Small intestine (tissue), 7 donors: Measurements from ENCODE around the gene YWHAG. TPM values are rescaled to one million over a fixed set of nuclear protein-coding genes. Genes with fewer than 3 reads are reported as not detected.
"Not testable (repeated sequence)": the region's sequence is repeated elsewhere in the genome, so short reads cannot be mapped to it uniquely, and the experiment has no call there.

Source experiments
- DNase-seq, 2 donors: peaks; one replicate each; pipeline versions ENCODE4 v3.0.0 to v3.0.0-alpha.2; 2013
- FAIRE-seq: peaks from 2 replicates; lab custom pipeline; 2012; peaks lifted over from hg19 to GRCh38; lab: Jason Lieb, UNC
- H3K27ac ChIP-seq, 3 donors: one replicate each; pipeline ENCODE4 v1.5.1; 2013; ENCODE audit warnings: low read length in 2 of 3, mild to moderate bottlenecking in 2 of 3, control low read depth in 1 of 3, inconsistent platforms in 1 of 3, low read depth in 1 of 3, moderate library complexity in 1 of 3
- H3K27me3 ChIP-seq, 3 donors: one replicate each; pipeline ENCODE4 v1.6.1; 2013; ENCODE audit warnings: low read length in 3 of 3, inconsistent platforms in 1 of 3; ENCODE audit not compliant: control insufficient read depth in 3 of 3, insufficient read depth in 3 of 3
- H3K36me3 ChIP-seq, 3 donors: one replicate each; pipeline ENCODE4 v1.6.1; 2013; ENCODE audit warnings: low read length in 3 of 3, inconsistent platforms in 1 of 3, low read depth in 1 of 3, mild to moderate bottlenecking in 1 of 3, moderate library complexity in 1 of 3; ENCODE audit not compliant: control insufficient read depth in 3 of 3, insufficient read depth in 2 of 3
- H3K4me1 ChIP-seq, 3 donors: one replicate each; pipeline ENCODE4 v1.6.1; 2013; ENCODE audit warnings: low read length in 2 of 3, inconsistent platforms in 1 of 3, low read depth in 1 of 3, mild to moderate bottlenecking in 1 of 3, moderate library complexity in 1 of 3; ENCODE audit not compliant: control insufficient read depth in 3 of 3, insufficient read depth in 2 of 3
- H3K4me3 ChIP-seq, 3 donors: one replicate each; pipeline ENCODE4 v1.5.1; 2013; ENCODE audit warnings: low read length in 3 of 3, control low read depth in 1 of 3, inconsistent platforms in 1 of 3, low read depth in 1 of 3, mild to moderate bottlenecking in 1 of 3, moderate library complexity in 1 of 3
- H3K9me3 ChIP-seq, 2 donors: one replicate each; pipeline ENCODE4 v1.6.1; 2013; ENCODE audit warnings: low read depth in 1 of 2, low read length in 1 of 2; ENCODE audit not compliant: control insufficient read depth in 2 of 2, insufficient read depth in 1 of 2
- WGBS, 3 donors: extraction: QIAGEN DNeasy Blood & Tissue Kit; methylation state at CpG; one replicate each; pipeline ENCODE4 v1.1.7; 2013; 5-methylcytosine and 5-hydroxymethylcytosine counted together
- polyA plus RNA-seq, 4 donors: library from polyadenylated mRNA; stranded (reverse) in 3 of 4; unstranded in 1 of 4; fragments of 200-250 nt in 3 of 4; fragments of 120-200 nt in 1 of 4; gene quantifications; one replicate each; pipeline versions ENCODE4 v1.2.1 to v1.2.3, GENCODE V29; 2013
- donor health status: healthy with polysubstance abuse.
- donor health status: control.
- donor health status: control.
- donor health status: Bipolar disorder and iron deficiency.
- donor health status: healthy.

YWHAG gene
- polyA plus RNA-seq, 4 donors = 47.4 to 80.1 (median 54.5) TPM

DNA sequence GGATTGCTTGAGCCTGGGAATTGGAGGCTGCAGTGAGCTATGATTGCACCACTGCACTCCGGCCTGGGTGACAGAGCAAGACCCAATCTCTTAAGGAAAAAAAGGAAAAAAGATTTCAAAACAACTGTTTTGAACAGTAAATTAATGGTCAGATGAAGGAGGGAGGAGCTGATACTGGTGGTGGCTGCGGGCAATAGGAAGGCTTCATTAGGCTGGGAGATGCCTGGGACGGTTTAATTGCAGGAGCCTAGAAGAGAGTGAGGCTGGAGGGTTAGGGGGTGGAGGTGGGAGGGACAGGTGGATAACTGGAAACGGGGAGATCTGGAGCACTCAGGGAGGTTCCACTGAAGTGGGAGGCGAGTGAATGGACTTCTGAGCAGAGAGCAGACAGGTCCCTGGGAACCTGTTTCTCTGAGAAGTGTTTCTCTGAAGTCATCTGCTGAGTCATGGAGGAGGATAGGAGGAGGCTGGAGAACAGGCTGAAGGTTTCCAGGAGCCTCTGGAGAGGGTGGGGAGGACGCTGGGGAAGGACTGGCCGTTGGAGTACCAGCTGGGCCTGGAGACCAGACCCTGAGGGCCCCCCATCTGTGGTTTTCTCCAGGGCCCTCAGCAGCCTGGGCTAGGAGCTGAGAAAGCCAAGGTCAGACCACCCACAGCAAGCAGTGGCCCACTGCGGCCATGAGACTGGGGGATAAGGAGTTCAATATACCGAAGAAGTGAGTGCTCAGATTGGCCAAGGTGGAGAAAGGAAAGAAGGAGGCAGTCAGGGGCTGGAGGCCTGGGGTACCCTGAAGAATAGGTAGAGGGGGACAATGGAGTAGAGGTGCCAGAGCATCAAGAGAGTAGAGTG, 14.4 kb upstream of the YWHAG start:
- 62 to 80% (median 77%) methylated on average over 9 of the region's 9 CpGs for WGBS, 3 donors
- Histone ChIP-seq H3K36me3 (no peaks in the 10 kb centered on the region), H3K27me3 (no peaks in the 10 kb centered on the region), H3K27ac (no peak overlapping the region), H3K4me3 (no peak overlapping the region), H3K9me3 (no peaks in the 10 kb centered on the region), H3K4me1 (no peaks in the 10 kb centered on the region)
- DNase-seq (peak in 1 of 2 donors; percentile 25), FAIRE-seq (no peak)

DNA sequence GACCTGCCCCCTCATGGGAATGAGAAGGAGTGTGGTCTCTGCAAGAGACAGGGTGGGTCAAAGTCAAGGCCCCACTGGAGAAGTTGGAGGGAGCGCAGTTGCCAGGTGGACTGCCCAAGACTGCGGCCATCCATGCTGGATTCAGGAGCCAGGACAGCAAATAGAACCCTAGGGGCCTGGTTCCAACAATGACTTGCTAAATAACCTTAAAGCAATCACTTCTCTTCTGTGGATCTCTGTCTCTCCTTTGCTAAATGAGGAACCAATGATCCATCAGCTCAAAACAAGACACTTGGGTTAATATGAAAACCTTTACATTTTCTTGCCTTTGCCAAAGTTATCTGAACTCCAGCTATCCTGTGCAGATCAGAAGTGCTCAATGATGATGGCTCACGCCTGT, 12.6 kb upstream of the YWHAG start:
- no peak for FAIRE-seq
- 93 to 100% (median 100%) methylated on average over 3 of the region's 3 CpGs for WGBS, 3 donors
- no peak overlapping the region for H3K27ac ChIP-seq
- no peak overlapping the region for H3K4me3 ChIP-seq
- H3K27me3 ChIP-seq = no peaks in the 10 kb centered on the region
- H3K4me1 ChIP-seq = no peaks in the 10 kb centered on the region
- DNase-seq = no peak
- no peaks in the 10 kb centered on the region for H3K9me3 ChIP-seq
- no peaks in the 10 kb centered on the region for H3K36me3 ChIP-seq

DNA sequence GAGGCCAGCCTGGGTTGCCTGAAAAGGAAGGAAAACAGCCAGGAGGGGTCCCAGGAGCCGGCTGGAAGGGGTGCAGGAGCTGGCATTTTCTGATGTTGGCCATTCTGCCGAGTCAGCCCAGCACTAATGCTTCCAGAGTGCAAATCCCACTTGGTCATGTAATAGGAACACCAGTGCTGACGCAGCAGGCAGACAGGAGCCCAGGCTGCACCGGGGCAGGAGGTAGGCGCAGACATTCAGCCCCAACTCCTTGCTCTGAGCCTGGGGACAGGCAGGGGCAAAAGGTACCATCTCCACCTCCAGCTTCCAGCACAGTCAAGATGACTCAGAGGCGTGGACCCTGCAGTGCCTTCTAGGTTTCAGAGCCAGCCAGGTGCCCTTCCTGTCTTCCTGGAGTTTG, 10.2 kb upstream of the YWHAG start:
- Histone ChIP-seq H3K4me3 (no peak overlapping the region), H3K27ac (no peak overlapping the region), H3K36me3 (peaks cover 0 to 2% (median 0%) of the 10 kb centered on the region in 3 donors), H3K27me3 (no peaks in the 10 kb centered on the region), H3K9me3 (no peaks in the 10 kb centered on the region), H3K4me1 (peaks cover 0 to 8% (median 0%) of the 10 kb centered on the region in 3 donors)
- 69 to 84% (median 70%) methylated on average over 6 of the region's 6 CpGs for WGBS, 3 donors
- no peak for DNase-seq
- FAIRE-seq = no peak

DNA sequence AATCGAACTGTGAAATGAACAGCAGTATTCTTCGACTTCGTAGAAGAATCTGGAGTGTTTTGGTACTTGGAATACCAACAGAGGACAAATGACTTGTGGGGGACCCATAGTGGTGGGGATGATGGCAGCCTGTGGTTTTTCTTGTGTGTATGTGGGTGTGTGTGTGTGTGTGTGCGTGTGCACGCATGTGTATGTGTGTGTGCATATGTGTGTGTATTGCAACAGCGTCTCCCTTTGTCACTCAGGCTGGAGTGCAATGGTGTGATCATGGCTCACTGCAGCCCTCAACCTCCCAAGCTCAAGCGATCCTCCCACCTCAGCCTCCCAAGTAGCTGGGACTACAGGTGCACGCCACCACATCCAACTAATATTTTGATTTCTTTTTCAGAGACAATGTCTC, 9.4 kb upstream of the YWHAG start:
- Histone ChIP-seq H3K4me3 (no peak overlapping the region), H3K36me3 (peaks cover 0 to 2% (median 0%) of the 10 kb centered on the region in 3 donors), H3K9me3 (no peaks in the 10 kb centered on the region), H3K27me3 (no peaks in the 10 kb centered on the region), H3K27ac (no peak overlapping the region), H3K4me1 (peaks cover 0 to 8% (median 0%) of the 10 kb centered on the region in 3 donors)
- FAIRE-seq = no peak
- 88 to 93% (median 91%) methylated on average over 8 of the region's 8 CpGs for WGBS, 3 donors
- DNase-seq = no peak

DNA sequence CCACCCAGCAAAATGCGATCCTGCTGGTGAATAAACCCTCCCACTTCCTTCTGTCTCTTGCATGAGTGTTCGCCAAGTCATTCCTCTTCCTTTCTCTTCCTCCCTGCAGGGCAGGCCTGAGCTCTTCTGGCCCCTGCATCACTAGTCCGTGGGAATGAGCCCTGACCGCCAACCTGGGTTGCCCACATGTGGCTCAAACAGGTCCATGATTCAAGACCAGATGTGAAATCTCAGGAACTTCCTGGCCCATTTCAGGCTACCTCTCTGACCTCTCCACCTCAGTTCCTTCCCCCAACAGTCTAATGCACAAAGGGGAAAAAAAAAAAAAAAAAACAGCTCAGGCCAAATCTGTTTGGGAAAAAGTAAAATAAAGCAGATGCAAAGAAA, 5.4 kb upstream of the YWHAG start:
- H3K4me1 ChIP-seq = peaks cover 0 to 13% (median 6%) of the 10 kb centered on the region in 3 donors
- H3K27me3 ChIP-seq = no peaks in the 10 kb centered on the region
- no peak for FAIRE-seq
- H3K36me3 ChIP-seq = peaks cover 0 to 2% (median 0%) of the 10 kb centered on the region in 3 donors
- DNase-seq = no peak
- no peak overlapping the region for H3K4me3 ChIP-seq
- WGBS, 3 donors = 41 to 80% (median 69%) methylated on average over 4 of the region's 4 CpGs
- H3K27ac ChIP-seq = peak overlapping the region in 2 of 3 donors; percentile 72 to 78
- H3K9me3 ChIP-seq = no peaks in the 10 kb centered on the region

DNA sequence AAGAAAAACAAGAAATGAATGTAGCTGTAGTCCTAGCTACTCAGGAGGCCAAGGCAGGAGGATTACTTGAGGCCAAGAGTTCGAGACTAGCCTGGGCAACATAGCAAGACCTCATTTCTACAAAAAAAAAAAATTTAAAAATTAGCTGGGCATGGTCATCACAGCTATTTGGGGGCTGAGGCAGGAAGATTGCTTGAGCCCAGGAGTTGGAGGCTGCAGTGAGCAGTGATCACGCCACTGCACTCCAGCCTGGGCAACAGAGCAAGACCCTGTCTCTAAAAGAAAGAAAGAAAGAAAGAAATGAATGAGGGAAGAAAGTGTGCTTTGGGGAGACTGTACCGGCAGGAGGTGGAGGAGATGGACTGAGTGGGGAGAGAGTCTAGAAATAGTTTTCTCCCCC, 5.0 kb upstream of the YWHAG start:
- not testable (repeated sequence) for DNase-seq, FAIRE-seq

DNA sequence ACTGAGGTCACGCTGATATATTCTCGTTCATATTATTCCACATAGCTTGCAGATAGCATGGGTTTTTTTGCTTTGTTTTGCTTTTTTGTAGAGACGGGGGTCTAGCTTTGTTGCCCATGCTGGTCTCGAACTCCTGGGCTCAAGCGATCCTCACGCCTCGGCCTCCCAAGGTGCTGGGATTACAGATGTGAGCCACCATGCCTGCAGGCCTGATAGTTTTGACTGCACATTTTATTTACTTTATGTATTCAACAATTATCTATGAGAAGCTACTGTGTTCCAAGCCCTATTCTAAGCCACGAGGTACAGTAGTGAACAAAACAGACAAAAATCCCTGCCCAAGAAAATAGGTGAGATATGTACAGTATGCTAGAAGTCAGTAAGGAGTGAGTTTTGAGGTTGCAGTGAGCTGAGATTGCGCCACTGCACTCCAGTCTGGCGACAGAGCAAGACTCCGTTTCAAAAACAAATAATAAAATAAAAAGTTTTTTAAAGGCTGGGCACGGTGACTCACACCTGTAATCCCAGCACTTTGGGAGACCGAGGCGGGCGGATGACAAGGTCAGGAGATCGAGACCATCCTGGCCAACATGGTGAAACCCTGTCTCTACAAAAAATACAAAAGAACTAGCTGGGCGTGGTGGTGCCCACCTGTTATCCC, 1.3 kb upstream of the YWHAG start:
- DNase-seq (no peak), FAIRE-seq (no peak)
- Histone ChIP-seq H3K36me3 (no peaks in the 10 kb centered on the region), H3K9me3 (no peaks in the 10 kb centered on the region), H3K4me3 (no peak overlapping the region), H3K4me1 (peaks cover 0 to 17% (median 11%) of the 10 kb centered on the region in 3 donors), H3K27me3 (no peaks in the 10 kb centered on the region), H3K27ac (peak overlapping the region in 2 of 3 donors; percentile 95 to 99)
- 75 to 76% (median 76%) methylated on average over 17 of the region's 17 CpGs for WGBS, 3 donors

More for the DNA sequence above, 5.0 kb upstream of the YWHAG start:
- not testable (repeated sequence) for H3K4me3 ChIP-seq, H3K27me3 ChIP-seq, H3K9me3 ChIP-seq, H3K36me3 ChIP-seq
- H3K4me1 ChIP-seq = peaks cover 0 to 13% (median 6%) of the 10 kb centered on the region in 3 donors
- 81 to 95% (median 88%) methylated on average over 3 of the region's 3 CpGs for WGBS, 3 donors
- H3K27ac ChIP-seq = peak overlapping the region in 2 of 3 donors; percentile 72 to 78

DNA sequence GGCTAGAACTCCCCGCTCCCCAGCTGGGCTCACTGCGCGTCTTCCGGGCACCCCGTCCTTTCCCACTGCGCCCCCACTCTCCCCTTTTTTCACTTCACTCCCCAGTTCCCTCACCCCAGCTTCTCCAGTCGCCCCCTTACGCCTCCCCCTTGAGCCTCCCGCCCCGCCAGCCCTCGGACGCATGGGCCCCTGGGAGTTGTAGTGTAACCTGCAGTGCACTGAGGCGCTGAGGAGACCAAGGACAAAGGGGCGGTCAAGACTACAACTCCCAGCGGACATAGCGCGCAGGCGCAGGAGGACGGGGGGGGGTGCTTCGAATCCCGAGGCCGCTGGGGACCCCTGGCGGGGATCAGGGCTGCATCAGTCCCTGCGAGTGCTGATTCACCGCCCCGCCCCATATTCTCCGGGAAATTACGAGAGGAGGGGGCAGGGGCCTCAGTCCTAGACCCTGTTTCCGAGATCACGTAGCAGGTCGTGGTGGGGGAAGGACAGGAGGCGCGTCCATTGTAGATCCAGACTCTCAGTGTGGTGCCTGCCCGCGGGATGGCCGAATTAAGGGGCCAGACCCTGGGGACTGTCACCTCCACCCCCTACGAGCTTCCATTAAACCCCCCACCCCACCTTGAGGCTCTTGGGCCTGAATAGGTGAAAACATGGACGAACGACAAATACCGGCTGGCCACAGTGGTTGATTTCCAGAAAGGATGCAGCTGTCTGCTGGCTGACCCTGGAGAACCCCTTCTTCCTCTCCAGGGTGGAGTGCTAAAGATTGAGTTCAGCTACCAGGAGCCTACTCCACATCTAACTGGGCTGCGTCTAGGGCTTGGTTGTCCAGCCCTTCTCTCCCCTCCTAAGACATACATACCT, 553 bp upstream of the YWHAG start:
- Histone ChIP-seq H3K27ac (peak overlapping the region; percentile 95 to 99 (median 99)), H3K4me3 (peak overlapping the region; percentile 91 to 99 (median 94)), H3K4me1 (peaks cover 0 to 12% (median 11%) of the 10 kb centered on the region in 3 donors), H3K36me3 (peaks cover 0 to 2% (median 0%) of the 10 kb centered on the region in 3 donors), H3K27me3 (no peaks in the 10 kb centered on the region), H3K9me3 (no peaks in the 10 kb centered on the region)
- FAIRE-seq (no peak), DNase-seq (peak; percentile 99)
- 0 to 2% (median 1%) methylated on average over 34 to 41 of the region's 41 CpGs for WGBS, 3 donors
